WERI-Rb-1 (cell line): Measurements from ENCODE around the gene TRAF3IP3.

Experiments
- DNase-seq: peaks from one replicate; pipeline ENCODE4 v3.0.0-alpha.2; 2020
- H3K27ac ChIP-seq: fragments of 250-450 bp; sonication (Bioruptor Pico); 2 replicates; pipeline ENCODE4 v1.5.1; 2020; ENCODE audit warnings: mild to moderate bottlenecking, moderate library complexity
- H3K27me3 ChIP-seq: fragments of 250-450 bp; sonication (Bioruptor Pico); 2 replicates; pipeline ENCODE4 v1.5.1; 2021; ENCODE audit warnings: mild to moderate bottlenecking, low read depth, moderate library complexity; ENCODE audit not compliant: insufficient read depth, severe bottlenecking
- H3K36me3 ChIP-seq: fragments of 250-450 bp; sonication (Bioruptor Pico); 2 replicates; pipeline ENCODE4 v1.5.1; 2020; ENCODE audit warnings: mild to moderate bottlenecking, moderate library complexity
- H3K4me3 ChIP-seq: 2 replicates; pipeline ENCODE4 v1.5.1; 2011; ENCODE audit warnings: low read depth, mild to moderate bottlenecking, control low read depth, low read length
- H3K9me3 ChIP-seq: fragments of 250-450 bp; sonication (Bioruptor Pico); 2 replicates; pipeline ENCODE4 v1.5.1; 2021; ENCODE audit warnings: mild to moderate bottlenecking, moderate library complexity; ENCODE audit not compliant: severe bottlenecking
- CTCF ChIP-seq: IDR thresholded peaks from 2 replicates; pipeline ENCODE4 v1.5.1; 2011; ENCODE audit warnings: low read depth, mild to moderate bottlenecking, control low read depth, inconsistent platforms, low read length

TRAF3IP3 gene

DNA sequence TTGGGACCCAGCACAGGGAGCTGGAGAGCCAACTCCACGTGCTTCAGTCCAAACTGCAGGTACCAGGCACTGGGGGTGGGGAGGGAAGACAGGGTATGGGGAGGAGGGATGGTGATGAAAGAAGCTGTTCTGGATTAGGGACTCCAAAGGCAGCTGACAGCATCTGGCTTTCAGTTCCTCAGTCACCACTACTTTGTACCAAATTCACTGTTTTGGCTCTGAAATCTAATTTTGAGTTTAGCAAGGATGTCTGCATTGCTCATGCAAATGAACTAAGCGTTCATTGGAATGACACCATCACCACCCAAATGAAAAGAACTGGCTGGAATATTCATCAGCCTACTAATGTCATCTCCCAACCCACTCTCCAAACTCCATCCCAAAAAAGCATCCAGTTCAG, 19.8 kb downstream of the TRAF3IP3 start:
- no peak overlapping the region for H3K4me3 ChIP-seq
- no peak for DNase-seq
- no peak for TF ChIP-seq CTCF
- H3K27ac ChIP-seq, result no peak overlapping the region
- H3K36me3 ChIP-seq, result no peaks in the 10 kb centered on the region
- no peaks in the 10 kb centered on the region for H3K27me3 ChIP-seq
- no peaks in the 10 kb centered on the region for H3K9me3 ChIP-seq

DNA sequence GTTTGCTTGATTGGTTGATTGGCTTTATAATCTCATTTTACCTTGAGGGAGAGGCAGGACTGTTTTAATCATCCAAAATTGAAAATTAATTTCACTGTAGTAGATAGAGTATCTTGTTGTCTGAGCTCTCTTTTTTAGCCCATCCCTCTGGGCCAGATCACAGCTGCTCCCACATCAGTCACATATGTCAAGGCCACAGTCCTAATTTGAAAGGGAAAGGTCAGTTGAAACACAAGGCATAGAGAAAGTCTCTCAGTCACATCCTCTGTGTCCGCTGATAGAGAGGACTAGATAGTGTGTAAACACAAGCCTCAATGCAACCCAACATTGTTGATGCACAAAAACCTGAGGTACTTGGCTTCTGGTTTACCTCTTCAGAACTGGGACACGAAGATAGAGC, 21.7 kb downstream of the TRAF3IP3 start:
- TF ChIP-seq CTCF, result no peak
- Histone ChIP-seq H3K4me3 (no peak overlapping the region), H3K27me3 (no peaks in the 10 kb centered on the region), H3K9me3 (no peaks in the 10 kb centered on the region), H3K27ac (no peak overlapping the region), H3K36me3 (peaks cover 2% of the 10 kb centered on the region; the same call in 1 of the 2 replicates)
- DNase-seq, result no peak

DNA sequence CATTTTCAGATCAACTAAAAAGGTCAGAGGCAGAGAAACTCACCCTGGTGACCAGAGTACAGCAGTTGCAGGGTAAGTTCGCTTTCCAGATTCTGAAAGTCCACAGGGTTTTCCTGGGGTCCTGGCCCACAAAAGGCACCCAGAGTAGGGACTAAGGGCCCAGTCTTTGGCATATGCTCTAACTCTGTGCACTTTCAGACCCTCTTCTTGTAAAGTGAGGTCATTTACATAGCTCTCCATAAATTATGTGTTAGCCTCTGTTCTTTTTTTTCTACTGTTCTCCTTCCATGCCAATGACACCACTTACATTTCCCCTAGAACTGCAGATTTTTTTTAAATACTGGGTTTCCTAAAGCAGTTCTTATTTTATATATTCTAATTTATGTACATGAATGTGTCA, 22.2 kb downstream of the TRAF3IP3 start:
- no peak for DNase-seq
- H3K36me3 ChIP-seq, result peaks cover 3% of the 10 kb centered on the region; the same call in 1 of the 2 replicates

DNA sequence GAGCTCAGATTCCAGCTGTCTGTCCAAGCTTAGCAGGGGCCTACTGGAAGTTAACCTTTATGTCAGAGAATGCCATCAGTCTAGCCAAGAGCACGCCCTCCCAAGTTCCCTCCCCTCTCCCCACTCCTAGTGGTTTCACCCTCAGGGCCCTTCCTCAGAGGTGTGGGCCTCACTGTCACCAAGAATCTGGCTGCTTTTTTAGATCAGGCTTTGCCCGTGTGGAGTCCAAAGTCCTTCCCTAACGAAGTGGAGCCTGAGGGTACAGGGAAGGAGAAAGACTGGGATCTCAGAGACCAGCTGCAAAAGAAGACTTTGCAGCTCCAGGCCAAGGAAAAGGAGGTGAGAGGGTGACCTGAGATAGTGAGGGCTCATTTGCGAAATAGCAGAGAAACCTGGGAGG, 24.4 kb downstream of the TRAF3IP3 start:
- Histone ChIP-seq H3K27ac (no peak overlapping the region), H3K36me3 (peaks cover 3% of the 10 kb centered on the region; the same call in 1 of the 2 replicates), H3K27me3 (no peaks in the 10 kb centered on the region), H3K9me3 (peaks cover 6% of the 10 kb centered on the region), H3K4me3 (no peak overlapping the region)
- TF ChIP-seq CTCF, result no peak
- DNase-seq, result no peak

More for the DNA sequence above, 22.2 kb downstream of the TRAF3IP3 start:
- Histone ChIP-seq H3K27me3 (no peaks in the 10 kb centered on the region), H3K27ac (no peak overlapping the region), H3K4me3 (no peak overlapping the region), H3K9me3 (no peaks in the 10 kb centered on the region)
- no peak for TF ChIP-seq CTCF

DNA sequence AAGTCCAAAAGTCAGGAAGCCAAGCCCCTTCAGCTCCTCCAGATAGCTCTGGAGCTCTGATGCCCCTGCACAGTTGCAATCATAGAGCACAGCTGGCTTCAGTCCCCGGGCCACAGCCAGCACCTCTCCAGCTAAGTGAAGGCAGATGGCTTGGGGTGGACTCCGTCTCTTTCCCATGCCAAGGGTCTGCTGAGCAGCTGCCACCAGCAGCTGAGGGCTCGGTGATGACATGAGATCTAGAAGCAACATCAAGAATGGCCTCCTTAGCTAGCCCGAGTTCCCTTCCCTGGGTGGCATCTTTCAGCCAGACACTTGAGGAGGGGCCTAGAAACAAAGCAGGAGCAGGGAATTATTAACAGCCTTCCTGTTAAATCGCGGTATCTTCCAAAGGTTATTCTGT, 27.5 kb downstream of the TRAF3IP3 start:
- no peak for TF ChIP-seq CTCF
- Histone ChIP-seq H3K36me3 (peaks cover 3% of the 10 kb centered on the region; the same call in 1 of the 2 replicates), H3K27me3 (no peaks in the 10 kb centered on the region), H3K9me3 (peaks cover 8% of the 10 kb centered on the region), H3K4me3 (no peak overlapping the region), H3K27ac (no peak overlapping the region)
- DNase-seq, result no peak

GRCh38 chr1:209784265-209785169, 28.7 kb downstream of the TRAF3IP3 start, which contains the start of gene C1orf74:
Gene C1orf74 (minus strand): TSS chr1:209784559. CDS start chr1:209783634, 925 bp downstream.
- peaks cover 2% of the 10 kb centered on the region for H3K27me3 ChIP-seq
- H3K9me3 ChIP-seq, result peaks cover 8% of the 10 kb centered on the region
- DNase-seq, result peak; percentile 99
- H3K4me3 ChIP-seq, result peak within 1 kb of the TSS; percentile 66
- H3K27ac ChIP-seq, result peak within 1 kb of the TSS; percentile 80
- peaks cover 3% of the 10 kb centered on the region; the same call in 1 of the 2 replicates for H3K36me3 ChIP-seq
- no peak for TF ChIP-seq CTCF
